GM18520 (cell line): ENCODE results near the gene FKBP1B.
"Not testable (repeated sequence)": the region's sequence is repeated elsewhere in the genome, so short reads cannot be mapped to it uniquely, and the experiment has no call there.

Experiments used
- ATAC-seq: cut with Tn5 transposase; IDR thresholded peaks from one replicate; pipeline ENCODE4 v1.9.1; 2021; ENCODE audit not compliant: unreplicated experiment

FKBP1B gene

DNA sequence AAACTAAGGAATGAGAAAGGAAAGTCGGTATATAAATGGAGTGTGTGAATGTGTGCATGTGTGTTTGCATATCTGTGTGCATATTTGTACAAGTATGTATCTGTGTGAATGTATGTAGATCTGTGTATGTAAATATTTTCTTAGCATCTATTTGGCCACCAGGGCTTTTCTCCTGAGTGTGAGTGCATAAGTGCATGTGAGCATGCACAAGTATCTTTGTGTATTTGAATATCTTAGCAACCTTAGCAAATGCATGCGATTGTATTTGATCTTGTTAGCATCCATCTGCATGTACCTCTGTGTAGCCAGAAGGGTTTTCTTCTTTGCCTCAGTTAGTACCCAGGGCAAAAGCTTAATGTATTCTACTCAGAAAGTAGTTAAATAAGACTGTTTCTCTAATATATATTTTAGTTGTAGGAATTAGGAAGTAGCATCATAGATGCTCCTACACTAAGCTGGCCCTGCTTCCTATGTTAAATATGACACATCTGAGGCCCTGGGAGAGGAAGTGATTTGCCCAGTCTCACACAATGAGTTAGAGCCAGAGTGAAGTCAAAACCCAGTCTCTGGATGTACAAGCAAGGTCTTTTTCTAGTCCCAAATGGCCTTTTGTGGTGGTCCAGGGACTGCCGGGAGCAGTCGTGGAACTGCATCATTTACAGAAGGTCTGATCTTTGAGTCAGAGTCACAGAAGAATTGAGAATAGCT is 9.2 kb downstream of the FKBP1B start:
- no peak for ATAC-seq

- no peak for ATAC-seq
Measured at GRCh38 chr2:24065341-24065740, 15.8 kb downstream of the FKBP1B start.

- ATAC-seq = no peak
Measured at GRCh38 chr2:24072259-24072658, 22.7 kb downstream of the FKBP1B start.

- ATAC-seq = no peak
Measured at GRCh38 chr2:24073816-24074215, 24.3 kb downstream of the FKBP1B start.

DNA sequence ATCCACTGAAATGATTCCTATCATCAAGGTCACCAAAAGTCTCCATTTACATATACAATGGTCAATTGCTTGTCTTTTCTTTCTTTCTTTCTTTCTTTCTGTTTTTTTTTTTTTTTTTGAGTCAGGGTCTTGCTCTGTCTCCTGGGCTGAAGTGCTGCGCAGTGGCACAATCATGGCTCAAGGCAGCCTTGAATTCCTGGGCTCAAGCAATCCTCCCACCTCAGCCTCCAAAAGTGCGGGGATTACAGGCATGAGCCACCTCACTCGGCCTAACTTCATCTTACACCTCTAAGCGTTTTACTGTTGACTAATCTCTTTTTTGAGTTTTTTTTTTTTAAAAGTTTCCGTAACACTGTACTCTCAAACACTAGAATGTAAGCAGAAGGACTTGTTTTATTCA is 25.7 kb downstream of the FKBP1B start:
- ATAC-seq = no peak

DNA sequence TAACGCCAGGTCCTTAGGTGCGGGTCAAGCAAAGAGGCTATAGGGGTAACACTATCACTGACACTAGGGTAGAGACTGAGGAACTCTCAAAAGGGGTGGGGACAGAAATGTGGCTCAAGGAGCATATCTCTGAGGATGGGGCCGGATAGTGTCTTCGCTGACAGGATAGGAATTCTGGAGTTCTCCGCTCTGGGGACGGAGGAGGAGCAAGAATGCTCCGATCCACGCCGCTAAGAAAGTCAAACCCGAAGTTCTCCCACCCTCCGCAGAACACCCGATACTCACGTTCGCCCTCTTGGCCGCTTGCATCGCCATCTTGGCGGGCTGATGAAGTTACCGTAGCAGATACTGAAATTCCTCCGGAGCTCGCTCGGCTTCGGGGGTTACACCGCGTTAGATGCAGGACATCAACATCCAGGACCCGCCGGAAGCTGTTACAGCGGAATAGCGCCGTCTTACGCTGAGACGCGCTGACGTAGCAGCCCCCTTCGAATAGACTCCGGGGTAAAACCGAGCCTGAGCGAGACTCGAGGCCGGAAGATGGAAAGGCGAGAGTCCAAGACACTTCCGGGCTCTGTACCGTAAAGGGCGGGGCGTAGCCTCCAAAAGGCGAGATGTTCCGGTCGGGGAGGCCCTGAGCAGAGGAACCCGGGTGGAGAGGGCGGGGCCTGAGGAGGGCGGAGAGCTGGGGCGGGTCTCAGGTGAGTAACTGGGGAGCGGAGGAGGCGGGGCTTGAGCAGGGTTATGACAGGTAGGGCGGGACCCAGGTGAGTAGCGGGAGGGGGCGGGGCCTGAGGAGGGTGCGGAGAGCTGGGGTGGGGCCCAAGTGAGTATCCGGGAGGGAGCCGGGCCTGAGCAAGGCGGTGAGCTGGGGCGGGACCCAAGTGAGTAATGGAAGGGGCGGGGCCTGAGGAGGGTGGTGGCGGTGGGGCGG is 26.6 kb downstream of the FKBP1B start, which contains the start of gene SF3B6:
TSS of gene SF3B6 (minus strand) at position 412 of the 934 bp plus-strand sequence. CDS start at position 315, 97 bp downstream.
- peak; percentile 95 for ATAC-seq

DNA sequence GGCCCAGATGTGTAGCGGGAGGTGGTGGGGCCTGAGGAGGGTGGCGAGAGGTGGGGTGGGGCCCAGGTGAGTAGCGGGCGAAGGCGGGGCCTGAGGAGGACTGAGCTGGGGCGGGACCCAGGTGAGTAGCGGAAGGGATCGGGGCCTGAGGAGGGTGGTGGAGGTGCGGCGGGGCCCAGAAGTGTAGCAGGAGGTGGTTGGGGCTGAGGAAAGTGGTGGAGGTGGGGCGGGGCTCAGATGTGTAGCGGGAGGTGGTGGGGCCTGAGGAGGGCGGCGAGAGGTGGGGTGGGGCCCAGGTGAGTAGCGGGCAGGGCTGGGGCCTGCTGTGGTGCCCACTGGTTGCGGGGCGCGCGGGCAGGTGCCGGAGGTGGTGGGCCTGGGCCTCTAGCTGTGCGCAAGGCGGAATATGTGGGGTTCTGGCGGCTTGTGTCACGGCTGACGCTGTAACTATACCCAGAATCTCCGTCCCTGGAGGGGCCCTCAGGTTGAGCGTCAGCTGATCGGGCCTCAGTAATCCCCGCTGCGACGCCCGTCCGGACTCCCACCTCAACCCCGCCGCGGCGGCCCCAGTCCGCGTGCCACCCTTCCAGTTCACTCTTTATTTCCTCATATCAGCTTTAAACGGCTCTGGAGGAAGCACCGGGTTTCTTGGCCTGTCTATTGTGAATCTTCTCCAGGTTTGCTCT is 27.5 kb downstream of the FKBP1B start:
- ATAC-seq = no peak

GRCh38 chr2:24077535-24077877 is 28.0 kb downstream of the FKBP1B start:
- ATAC-seq = no peak

DNA sequence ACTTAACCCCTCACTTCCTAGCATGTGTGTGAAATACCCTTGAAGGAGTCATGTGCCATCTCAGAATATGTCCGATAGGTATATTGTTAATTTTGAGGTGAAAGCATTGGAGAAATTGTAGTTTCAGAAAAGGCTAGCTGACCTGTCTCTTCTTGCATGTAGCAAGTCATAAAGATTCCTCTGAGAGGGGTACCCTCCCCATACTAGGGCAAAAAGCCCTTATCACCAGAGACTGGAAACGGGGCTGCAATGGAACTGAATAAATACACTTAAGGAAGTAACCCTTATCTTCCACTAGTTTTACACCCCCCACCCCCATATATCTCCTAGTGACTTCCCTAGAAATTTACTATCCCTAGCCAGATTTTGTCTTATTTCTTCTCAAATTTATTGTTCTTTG is 28.3 kb downstream of the FKBP1B start:
- no peak for ATAC-seq

GRCh38 chr2:24080701-24081100 is 31.2 kb downstream of the FKBP1B start:
- ATAC-seq = no peak

DNA sequence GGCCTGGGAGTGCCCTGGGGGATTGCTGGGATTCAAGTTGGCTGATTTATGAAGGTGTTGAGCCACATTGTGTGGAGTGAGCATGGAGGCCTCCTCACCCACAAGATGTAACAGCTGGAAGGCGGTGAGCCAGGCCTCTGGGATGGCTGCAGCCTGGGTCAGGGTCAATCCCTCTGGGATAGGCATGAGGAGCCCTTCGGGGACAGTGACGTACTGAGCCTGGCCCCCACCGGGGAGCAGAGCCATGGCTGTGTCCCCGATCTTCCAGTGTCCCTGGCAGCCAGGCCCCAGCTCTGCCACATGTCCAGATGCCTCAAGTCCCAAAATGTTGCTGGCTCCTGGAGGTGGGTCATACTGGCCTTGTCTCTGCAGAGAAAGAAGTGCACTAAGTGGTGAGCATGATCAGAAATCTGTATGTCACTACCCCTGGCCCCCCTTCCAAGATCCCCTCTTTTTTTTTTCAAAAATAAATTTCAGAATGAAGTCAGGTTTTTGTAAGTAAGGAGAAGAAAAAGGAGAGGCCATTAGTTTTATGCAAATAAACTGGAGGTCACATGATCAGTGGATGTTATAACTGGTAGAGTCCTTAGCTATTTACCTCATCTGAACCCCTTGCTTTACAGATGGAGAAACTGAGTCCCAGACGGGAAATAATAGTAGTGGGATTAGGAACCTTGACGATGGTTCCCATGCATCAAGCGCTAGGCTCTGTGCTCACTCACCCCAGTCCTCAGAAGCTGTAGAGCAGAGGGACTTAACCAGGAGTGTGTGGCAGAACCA is 33.4 kb downstream of the FKBP1B start:
- ATAC-seq = no peak

- ATAC-seq = peak; percentile 71
Measured at GRCh38 chr2:24083567-24084385, 34.2 kb downstream of the FKBP1B start.

DNA sequence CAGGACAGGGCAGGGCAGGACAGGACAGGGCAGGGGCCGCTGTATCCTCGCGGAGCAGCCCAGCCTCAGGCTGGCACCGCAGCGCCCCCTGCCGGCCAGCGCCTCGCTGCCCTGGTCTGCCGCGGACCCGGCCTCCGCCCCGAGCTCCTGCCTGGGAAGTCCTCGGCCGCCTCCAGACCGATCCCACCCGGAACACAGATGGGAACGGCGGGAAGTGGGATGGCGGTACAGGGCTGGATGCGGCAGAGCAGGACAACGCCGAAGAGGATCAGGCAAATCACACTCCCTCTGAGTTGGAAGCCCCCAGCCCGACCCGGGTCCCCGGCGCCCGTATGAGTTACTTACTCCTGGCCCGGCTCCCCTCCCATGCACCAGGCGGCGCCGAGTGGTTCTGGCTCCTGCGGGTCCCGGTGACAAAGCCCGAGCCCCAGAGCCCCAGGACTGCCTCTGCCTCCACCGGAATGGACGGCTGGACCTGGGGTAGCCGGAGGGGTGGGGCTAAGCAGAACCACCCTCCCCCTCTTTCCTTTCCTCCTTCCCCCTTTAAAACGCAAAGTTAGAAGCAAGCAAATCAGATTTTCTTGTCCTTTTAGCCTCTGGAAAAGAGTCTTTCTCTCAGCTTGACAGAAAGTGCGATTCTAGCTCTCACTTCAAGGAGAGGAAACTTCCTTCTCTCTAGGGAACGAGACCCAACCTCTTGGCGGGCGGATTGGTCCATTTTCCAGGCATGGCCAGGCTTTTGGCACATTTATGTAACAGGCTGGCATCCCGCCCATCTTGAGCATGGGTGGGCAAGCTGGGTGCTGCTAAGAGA is 35.1 kb downstream of the FKBP1B start, which contains the start of gene TP53I3:
TSS of gene TP53I3 (minus strand) at position 449 of the 814 bp plus-strand sequence. CDS start 508 bp downstream, outside the sequence.
- peak; percentile 60 for ATAC-seq

DNA sequence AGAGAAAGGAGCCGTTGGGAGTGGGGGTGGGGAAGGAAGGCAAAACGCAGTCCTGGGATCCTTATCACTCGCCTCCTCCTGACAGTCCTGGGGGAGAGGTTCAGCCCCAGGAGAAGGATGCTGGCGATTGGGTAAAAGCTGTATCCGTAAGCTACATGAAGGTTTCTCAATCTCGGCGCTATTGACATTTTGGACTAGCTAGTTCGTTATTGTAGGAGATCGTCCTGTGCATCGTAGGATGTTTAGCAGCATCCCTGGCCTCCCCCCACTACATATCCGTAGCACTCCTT is 35.6 kb downstream of the FKBP1B start:
- ATAC-seq = no peak

DNA sequence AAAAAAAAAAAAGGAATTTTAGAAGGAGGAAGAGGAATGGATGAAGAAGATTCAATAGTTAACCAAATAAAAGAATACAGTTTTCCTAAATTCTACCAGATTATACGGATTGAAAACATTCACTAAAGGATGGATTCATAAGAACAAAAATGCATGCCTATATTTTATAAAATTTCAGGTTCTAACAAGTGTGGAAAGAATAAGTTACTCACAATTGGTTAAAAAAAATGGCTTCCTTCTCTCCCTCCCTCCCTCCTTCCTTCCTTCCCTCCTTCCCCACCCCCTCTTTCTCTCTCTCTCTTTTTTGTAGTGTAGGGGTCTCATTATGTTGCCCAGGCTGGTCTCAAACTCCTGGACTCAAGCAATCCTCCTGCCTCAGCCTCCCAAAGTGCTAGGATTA is 36.7 kb downstream of the FKBP1B start:
- no peak for ATAC-seq

DNA sequence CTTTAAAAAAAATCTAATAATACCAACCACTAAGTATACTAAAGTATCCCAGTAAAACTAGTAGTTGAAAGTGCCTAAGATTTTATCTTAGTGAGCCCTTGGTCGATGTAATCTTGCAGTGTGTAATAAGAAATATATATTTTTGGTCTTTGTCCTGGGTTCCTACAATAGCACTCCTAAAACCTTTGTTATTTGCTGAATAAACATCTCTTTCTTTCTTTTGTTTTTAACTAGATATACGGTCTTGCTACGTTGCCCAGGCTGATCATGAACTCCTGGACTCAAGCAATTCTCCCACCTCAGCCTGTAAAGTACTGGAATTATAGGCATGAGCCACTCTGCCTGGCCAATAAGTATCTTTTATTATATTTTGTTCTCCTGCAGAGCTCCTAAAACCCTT is 37.5 kb downstream of the FKBP1B start:
- no peak for ATAC-seq

DNA sequence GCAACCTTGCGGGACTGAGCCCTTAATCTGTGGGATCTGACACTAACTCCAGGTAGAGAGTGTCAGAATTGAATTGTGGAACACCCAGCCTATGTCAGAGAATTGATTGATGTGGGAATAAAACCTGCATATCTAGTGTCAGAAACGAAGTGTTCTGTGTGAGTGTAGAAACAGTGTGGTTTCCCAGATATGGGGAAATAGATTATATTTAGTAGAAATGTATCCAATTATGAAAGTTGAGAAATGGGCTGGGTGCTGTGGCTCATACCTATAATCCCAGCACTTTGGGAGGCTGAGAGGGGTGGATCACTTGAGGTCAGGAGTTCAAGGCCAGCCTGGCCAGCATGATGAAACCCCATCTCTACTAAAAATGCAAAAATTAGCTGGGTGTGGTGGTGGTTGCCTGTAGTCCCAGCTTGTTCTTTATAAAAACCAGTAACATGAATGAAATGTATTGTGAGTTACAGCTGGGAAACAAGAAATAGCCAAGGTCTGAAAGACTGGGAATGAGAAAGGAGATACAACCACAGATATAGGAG is 39.3 kb downstream of the FKBP1B start:
- no peak for ATAC-seq

GRCh38 chr2:24093270-24093669 is 43.7 kb downstream of the FKBP1B start:
- not testable (repeated sequence) for ATAC-seq

DNA sequence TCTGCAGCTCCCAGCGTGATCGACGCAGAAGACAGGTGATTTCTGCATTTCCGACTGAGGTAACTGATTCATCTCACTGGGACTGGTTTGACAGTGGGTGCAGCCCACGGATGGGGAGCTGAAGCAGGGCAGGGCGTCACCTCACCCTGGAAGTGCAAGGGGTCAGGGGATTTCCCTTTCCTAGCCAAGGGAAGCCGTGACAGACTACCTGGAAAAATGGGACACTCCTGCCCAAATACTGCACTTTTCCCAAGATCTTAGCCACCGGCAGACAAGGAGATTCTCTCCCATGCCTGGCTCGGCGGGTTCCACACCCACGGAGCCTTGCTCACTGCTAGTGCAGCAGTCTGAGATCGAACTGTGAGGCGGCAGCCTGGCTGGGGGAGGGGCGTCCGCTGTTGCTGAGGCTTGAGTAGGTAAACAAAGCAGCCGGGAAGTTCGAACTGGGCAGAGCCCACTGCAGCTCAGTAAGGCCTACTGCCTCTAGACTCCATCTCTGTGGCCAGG is 45.7 kb downstream of the FKBP1B start:
- not testable (repeated sequence) for ATAC-seq
